ENCODE data around the gene OMA1. TPM values are rescaled to one million over a fixed set of nuclear protein-coding genes. Genes with fewer than 3 reads are reported as not detected.

OMA1 gene
- total RNA-seq, 2 donors from 2014 or later = 27.0 to 27.3 TPM

GRCh38 chr1:58442114-58442513 is 104.4 kb downstream of the OMA1 start:
- H3K36me3 ChIP-seq = no peaks in the 10 kb centered on the region
- no peaks in the 10 kb centered on the region for H3K27me3 ChIP-seq
- no peaks in the 10 kb centered on the region for H3K9me3 ChIP-seq
- no peak overlapping the region for H3K27ac ChIP-seq
- H3K4me1 ChIP-seq = no peaks in the 10 kb centered on the region
- no peak overlapping the region for H3K4me3 ChIP-seq
- TF ChIP-seq, protein P1, sequence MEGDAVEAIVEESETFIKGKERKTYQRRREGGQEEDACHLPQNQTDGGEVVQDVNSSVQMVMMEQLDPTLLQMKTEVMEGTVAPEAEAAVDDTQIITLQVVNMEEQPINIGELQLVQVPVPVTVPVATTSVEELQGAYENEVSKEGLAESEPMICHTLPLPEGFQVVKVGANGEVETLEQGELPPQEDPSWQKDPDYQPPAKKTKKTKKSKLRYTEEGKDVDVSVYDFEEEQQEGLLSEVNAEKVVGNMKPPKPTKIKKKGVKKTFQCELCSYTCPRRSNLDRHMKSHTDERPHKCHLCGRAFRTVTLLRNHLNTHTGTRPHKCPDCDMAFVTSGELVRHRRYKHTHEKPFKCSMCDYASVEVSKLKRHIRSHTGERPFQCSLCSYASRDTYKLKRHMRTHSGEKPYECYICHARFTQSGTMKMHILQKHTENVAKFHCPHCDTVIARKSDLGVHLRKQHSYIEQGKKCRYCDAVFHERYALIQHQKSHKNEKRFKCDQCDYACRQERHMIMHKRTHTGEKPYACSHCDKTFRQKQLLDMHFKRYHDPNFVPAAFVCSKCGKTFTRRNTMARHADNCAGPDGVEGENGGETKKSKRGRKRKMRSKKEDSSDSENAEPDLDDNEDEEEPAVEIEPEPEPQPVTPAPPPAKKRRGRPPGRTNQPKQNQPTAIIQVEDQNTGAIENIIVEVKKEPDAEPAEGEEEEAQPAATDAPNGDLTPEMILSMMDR (IDR thresholded peaks at IDR 0.05) = no peak
- no peak for DNase-seq (ENCODE audit: low spot score)

DNA sequence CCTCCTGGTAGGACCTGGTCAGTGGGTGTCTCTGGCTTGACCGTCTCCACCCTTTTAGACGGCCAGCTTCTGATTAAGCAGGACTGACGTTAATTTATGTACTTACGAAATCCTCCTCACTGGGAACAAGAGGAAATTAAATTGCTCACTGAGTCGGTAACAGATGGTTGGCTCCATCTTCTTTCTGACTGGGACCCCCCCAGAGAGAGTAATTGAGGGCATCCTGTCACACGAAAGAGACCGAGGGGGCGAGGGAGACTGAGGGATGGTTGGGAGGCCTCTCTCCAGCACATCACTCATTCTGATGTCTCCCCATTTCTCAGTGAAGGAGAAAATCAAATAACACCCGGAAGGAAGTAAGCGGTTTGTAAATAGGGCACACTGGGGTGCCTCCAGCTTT is 104.8 kb downstream of the OMA1 start:
- Histone ChIP-seq H3K4me1 (no peaks in the 10 kb centered on the region), H3K27me3 (no peaks in the 10 kb centered on the region), H3K27ac (no peak overlapping the region), H3K36me3 (no peaks in the 10 kb centered on the region), H3K4me3 (no peak overlapping the region), H3K9me3 (no peaks in the 10 kb centered on the region)
- DNase-seq (ENCODE audit: low spot score) = no peak
- TF ChIP-seq, protein P1 (IDR thresholded peaks at IDR 0.05) = no peak

DNA sequence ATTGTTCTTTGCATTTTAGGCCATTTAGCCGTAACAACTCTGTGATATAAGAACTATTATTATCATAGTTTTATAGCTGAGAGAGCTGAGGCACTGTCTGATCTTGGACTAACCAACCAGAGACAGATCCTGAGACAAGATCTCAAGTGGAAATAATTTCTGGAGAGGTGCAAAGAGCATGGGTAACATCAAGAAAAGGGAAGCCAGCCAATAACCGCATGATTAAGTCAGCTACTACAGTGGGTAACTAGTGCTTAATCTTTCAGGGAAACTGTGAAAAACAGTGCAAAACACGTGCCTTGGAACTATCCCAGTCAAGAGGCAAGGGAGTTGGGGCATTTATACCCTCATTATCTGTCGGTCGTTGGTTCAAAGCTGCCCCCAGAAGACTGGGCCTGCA is 105.8 kb downstream of the OMA1 start:
- Histone ChIP-seq H3K27ac (no peak overlapping the region), H3K9me3 (no peaks in the 10 kb centered on the region), H3K36me3 (no peaks in the 10 kb centered on the region), H3K4me3 (no peak overlapping the region), H3K4me1 (no peaks in the 10 kb centered on the region), H3K27me3 (no peaks in the 10 kb centered on the region)
- TF ChIP-seq, protein P1 (IDR thresholded peaks at IDR 0.05) = no peak
- no peak for DNase-seq (ENCODE audit: low spot score)

DNA sequence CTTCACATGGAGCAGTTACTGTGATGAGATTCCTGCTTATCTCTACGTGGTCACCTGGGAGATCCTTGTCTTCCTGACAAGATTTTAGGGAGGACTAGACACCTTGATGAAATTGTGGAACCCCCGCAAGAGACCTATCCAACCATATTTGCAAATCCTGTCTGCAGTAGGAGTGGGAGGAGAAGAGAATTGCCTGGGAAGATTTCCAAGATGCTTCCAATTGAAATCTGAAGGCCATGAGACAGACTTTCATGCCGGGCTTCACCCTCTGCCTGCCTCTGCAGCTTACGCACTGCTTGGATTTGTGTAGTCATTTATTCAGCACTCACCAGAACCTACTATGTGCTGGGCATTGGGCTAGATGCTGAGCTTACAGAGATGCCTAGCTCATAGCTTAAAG is 106.6 kb downstream of the OMA1 start:
- TF ChIP-seq, protein P1 (IDR thresholded peaks at IDR 0.05) = no peak
- Histone ChIP-seq H3K4me1 (no peaks in the 10 kb centered on the region), H3K4me3 (no peak overlapping the region), H3K9me3 (no peaks in the 10 kb centered on the region), H3K36me3 (no peaks in the 10 kb centered on the region), H3K27me3 (no peaks in the 10 kb centered on the region), H3K27ac (no peak overlapping the region)
- no peak for DNase-seq (ENCODE audit: low spot score)

DNA sequence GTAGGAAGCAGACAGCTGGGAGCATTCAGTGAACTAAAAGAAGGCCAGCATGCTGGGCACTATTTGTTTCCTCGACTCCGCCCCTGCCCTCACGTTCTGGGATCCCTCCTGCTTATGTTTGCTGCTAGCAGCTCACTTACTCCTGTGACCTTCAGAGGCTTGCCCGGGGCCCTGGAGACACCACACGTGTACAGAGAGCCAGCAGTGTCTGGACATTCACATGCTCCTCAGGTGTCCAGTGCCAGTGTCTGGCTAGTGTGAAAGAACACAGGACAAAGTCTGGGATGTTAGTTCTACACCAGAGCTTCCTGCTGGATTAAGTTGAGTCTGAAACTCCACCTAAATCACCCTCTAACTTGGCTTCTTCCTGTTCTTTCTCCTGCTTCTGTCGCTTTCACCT is 108.1 kb downstream of the OMA1 start:
- H3K27ac ChIP-seq = no peak overlapping the region
- TF ChIP-seq, protein P1 (IDR thresholded peaks at IDR 0.05) = no peak
- no peak for DNase-seq (ENCODE audit: low spot score)
- no peaks in the 10 kb centered on the region for H3K36me3 ChIP-seq
- no peak overlapping the region for H3K4me3 ChIP-seq
- H3K4me1 ChIP-seq = no peaks in the 10 kb centered on the region
- no peaks in the 10 kb centered on the region for H3K27me3 ChIP-seq
- H3K9me3 ChIP-seq = no peaks in the 10 kb centered on the region

DNA sequence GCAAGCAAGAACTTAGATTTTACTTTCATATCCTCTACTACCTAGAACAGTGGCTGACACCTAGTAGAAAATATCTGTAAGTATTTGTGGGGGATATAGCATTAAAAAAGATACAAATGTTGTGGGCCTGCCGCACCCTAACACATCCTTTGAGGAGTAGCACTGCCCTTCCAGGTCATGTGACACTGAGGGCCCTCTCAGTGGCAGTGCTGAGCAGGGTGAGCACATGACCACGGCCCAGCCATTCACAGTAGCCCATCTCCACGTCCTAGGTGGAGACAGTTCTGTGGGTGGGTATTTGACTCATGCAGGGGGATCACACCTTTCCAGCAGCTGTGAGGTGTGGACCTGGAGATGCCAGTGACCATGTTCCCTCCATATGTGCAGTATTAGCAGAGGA is 108.9 kb downstream of the OMA1 start:
- Histone ChIP-seq H3K27me3 (no peaks in the 10 kb centered on the region), H3K9me3 (no peaks in the 10 kb centered on the region), H3K4me3 (no peak overlapping the region), H3K27ac (no peak overlapping the region), H3K4me1 (peaks cover 0 to 4% of the 10 kb centered on the region in 2 donors), H3K36me3 (no peaks in the 10 kb centered on the region)
- DNase-seq (ENCODE audit: low spot score) = no peak
- TF ChIP-seq, protein P1 (IDR thresholded peaks at IDR 0.05) = no peak
